ENCODE data around the gene BLMH. TPM values are rescaled to one million over a fixed set of nuclear protein-coding genes. Genes with fewer than 3 reads are reported as not detected.
A peak's percentile ranks its signal among the peaks of the same experiment; 100 is the strongest.

BLMH gene
- total RNA-seq, 2 donors from 2014 or later, result 38.3 to 54.7 TPM

GRCh38 chr17:30315106-30315505 lies 23.4 kb upstream of the BLMH start:
- ATAC-seq (no peak), DNase-seq (ENCODE audit: low spot score in 2 of 2) (no peak)
- Mint-ChIP-seq H3K9me3 (no peaks in the 10 kb centered on the region), H3K36me3 (no peaks in the 10 kb centered on the region), H3K27ac (no peak overlapping the region)

- Mint-ChIP-seq H3K36me3 (no peaks in the 10 kb centered on the region), H3K9me3 (no peaks in the 10 kb centered on the region), H3K27ac (no peak overlapping the region)
- DNase-seq (ENCODE audit: low spot score in 2 of 2) (no peak), ATAC-seq (no peak)
Measured at GRCh38 chr17:30314474-30314873, 22.7 kb upstream of the BLMH start.

GRCh38 chr17:30312226-30312625 lies 20.5 kb upstream of the BLMH start:
- H3K36me3 Mint-ChIP-seq, result no peaks in the 10 kb centered on the region
- DNase-seq (ENCODE audit: low spot score in 2 of 2) (no peak), ATAC-seq (no peak)
- no peak overlapping the region for H3K27ac Mint-ChIP-seq
- H3K9me3 Mint-ChIP-seq, result no peaks in the 10 kb centered on the region

- Mint-ChIP-seq H3K36me3 (no peaks in the 10 kb centered on the region), H3K9me3 (no peaks in the 10 kb centered on the region), H3K27ac (no peak overlapping the region)
- no peak for DNase-seq (ENCODE audit: low spot score in 2 of 2)
- no peak for ATAC-seq
Measured at GRCh38 chr17:30310562-30310961, 18.8 kb upstream of the BLMH start.

DNA sequence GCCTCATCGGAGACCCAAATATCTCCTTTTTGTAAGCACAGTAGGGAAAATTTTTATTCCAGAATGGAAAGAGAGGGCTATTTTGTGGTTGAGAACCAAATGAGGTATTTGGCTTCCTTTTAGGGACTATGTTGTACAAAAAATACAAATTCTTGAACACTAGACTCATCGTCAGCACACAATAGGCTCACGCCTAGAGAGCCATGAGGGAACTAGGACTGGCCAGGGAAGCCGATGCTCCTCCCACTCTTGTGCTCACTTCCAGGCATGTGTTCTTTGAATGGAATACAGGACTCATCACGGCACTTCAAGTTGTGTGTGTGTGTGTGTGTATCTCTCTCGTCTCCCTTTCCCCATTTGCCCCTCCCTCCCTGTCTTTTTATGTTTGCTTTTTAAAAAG lies 17.8 kb upstream of the BLMH start:
- no peak for ATAC-seq
- DNase-seq (ENCODE audit: low spot score in 2 of 2), result no peak
- H3K36me3 Mint-ChIP-seq, result no peaks in the 10 kb centered on the region

DNA sequence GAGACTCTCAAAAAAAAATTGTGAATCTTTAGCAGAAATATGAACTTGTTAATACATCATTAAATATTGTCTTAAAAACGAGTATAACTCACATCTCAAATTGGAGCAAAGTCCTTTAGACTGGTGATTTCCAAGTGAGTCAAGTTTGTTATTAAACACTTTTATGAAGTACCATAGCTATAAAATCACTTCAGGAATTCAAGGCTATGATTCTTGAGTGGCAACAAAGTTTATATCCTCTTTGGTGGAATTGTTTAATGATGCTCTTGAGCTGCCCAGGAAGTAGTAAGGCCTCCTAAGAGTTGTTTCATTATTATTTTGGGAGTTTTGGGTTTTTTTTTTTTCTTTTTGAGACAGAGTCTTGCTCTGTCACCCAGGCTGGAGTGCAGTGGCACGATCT lies 16.7 kb upstream of the BLMH start:
- ATAC-seq (no peak), DNase-seq (ENCODE audit: low spot score in 2 of 2) (no peak)
- no peaks in the 10 kb centered on the region for H3K36me3 Mint-ChIP-seq
- no peak overlapping the region for H3K27ac Mint-ChIP-seq
- no peaks in the 10 kb centered on the region for H3K9me3 Mint-ChIP-seq

More for the DNA sequence above, 17.8 kb upstream of the BLMH start:
- H3K9me3 Mint-ChIP-seq, result no peaks in the 10 kb centered on the region
- no peak overlapping the region for H3K27ac Mint-ChIP-seq

DNA sequence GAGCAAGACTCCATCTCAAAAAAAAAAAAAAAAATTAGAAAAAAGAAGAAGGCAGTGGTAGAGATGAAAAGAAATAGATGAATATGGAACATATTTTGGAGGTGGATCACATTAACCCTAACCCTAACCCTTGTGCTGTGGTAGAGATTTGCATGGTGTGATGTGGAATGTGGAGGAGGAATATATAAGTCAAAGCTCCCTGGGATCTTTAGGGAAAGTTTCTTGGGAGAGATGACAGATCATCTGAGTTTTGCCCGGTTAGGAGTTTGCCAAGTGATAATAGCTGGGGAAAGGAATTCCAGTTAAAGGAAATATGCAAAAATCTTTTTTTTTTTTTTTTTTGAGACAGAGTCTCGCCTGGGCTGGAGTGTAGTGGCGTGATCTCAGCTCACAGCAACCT lies 13.0 kb upstream of the BLMH start:
- Mint-ChIP-seq H3K27ac (no peak overlapping the region), H3K36me3 (no peaks in the 10 kb centered on the region), H3K9me3 (no peaks in the 10 kb centered on the region)
- DNase-seq (ENCODE audit: low spot score in 2 of 2), result no peak
- ATAC-seq, result no peak

DNA sequence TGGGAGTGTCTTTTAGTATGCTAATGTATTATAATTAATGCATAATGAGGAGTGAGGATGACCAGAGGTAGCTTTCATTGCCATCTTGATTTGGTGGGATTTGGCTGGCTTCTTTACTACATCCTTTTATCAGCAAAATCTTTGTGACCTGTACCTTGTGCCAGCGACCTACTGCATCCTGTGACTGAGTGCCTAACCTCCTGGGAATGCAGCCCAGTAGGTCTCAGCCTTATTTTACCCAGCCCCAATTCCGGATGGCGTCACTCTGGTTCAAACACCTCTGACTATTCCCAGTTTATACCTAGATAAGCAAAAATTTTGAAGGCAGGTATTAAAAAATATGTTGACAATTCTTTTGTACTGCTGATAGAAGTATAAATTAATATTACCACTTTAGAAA lies 10.5 kb upstream of the BLMH start:
- Mint-ChIP-seq H3K9me3 (no peaks in the 10 kb centered on the region), H3K36me3 (no peaks in the 10 kb centered on the region), H3K27ac (no peak overlapping the region)
- no peak for DNase-seq (ENCODE audit: low spot score in 2 of 2)
- ATAC-seq, result no peak

- no peaks in the 10 kb centered on the region for H3K36me3 Mint-ChIP-seq
- ATAC-seq (no peak), DNase-seq (ENCODE audit: low spot score in 2 of 2) (no peak)
- no peak overlapping the region for H3K27ac Mint-ChIP-seq
- H3K9me3 Mint-ChIP-seq, result no peaks in the 10 kb centered on the region
Measured at GRCh38 chr17:30300818-30301217, 9.1 kb upstream of the BLMH start.

DNA sequence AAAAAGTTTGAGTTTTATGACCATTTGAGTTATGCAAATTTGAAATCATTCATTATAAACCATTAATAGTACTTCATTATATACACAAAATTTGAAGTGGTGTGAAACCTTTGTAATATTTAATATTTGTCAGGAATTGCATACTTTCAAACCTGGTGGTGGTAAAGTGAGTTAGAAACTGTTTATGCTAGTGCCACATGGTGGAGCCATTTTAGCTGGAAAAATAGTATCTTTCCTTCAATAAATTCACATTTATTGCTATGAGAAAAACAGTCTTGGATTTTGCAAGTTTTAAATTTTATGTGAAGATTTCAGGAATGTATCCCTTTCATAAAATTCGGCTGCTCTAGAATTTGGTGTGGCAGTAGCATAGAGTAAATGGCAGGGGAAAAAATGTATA lies 7.3 kb upstream of the BLMH start:
- no peaks in the 10 kb centered on the region for H3K9me3 Mint-ChIP-seq
- H3K36me3 Mint-ChIP-seq, result no peaks in the 10 kb centered on the region
- DNase-seq (ENCODE audit: low spot score in 2 of 2) (no peak), ATAC-seq (no peak)
- no peak overlapping the region for H3K27ac Mint-ChIP-seq

- Mint-ChIP-seq H3K27ac (no peak overlapping the region), H3K36me3 (no peaks in the 10 kb centered on the region), H3K9me3 (no peaks in the 10 kb centered on the region)
- ATAC-seq, result no peak
- DNase-seq (ENCODE audit: low spot score in 2 of 2), result no peak
Measured at GRCh38 chr17:30297715-30298114, 6.0 kb upstream of the BLMH start.

GRCh38 chr17:30296499-30297080 lies 4.8 kb upstream of the BLMH start:
- Mint-ChIP-seq H3K9me3 (no peaks in the 10 kb centered on the region), H3K36me3 (no peaks in the 10 kb centered on the region), H3K27ac (no peak overlapping the region)
- DNase-seq (ENCODE audit: low spot score in 2 of 2) (no peak), ATAC-seq (no peak)

- peaks cover 9% of the 10 kb centered on the region in 2 donors for H3K36me3 Mint-ChIP-seq
- H3K27ac Mint-ChIP-seq, result peak overlapping the region in 1 of 2 donors; percentile 90
- ATAC-seq (peak in 1 of 2 donors; percentile 9), DNase-seq (ENCODE audit: low spot score in 2 of 2) (no peak)
- H3K9me3 Mint-ChIP-seq, result no peaks in the 10 kb centered on the region
Measured at GRCh38 chr17:30292286-30292858, 628 bp upstream of the BLMH start.

DNA sequence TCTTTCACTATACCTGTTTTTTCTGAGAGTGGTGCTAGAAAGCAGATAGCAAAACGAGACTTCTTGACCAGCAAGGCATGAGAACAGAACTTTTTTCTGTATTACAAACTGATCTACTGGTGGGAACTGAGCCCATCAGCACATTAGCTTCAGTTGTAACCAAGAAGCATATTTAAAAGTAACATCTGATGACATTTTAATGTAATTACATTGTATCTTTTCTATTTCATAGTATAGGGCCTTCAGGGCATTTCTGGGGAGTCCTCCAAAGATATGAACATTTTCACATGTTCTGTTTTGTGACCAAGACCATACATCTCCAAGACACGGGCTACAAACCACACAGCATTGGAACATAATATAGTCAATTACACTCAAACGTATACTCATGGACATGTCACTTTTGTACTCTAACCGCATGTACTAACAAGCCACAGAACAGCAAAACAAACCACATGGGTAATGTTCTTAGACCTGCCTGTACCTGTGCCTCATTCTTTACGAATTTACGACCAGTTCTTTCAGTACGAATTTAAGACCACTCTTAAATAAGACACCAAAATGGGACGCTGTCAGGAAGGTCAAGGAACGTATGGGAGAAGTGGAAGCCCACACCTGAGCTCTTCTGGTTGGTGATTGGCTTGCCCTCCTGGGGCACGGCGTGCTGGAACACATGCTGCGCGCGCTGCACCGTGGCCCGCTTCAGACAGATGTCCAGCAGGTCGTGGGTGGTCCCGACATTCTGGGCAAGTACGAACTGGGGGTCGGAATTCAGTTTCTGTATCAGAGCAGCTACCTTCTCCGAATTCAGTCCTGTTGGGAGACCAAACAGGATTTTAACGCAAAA lies 825 bp downstream of the BLMH start:
- Mint-ChIP-seq H3K36me3 (peaks cover 14 to 16% of the 10 kb centered on the region in 2 donors), H3K27ac (peak overlapping the region; percentile 90 to 97), H3K9me3 (no peaks in the 10 kb centered on the region)
- DNase-seq (ENCODE audit: low spot score in 2 of 2) (peak; percentile 42 to 62), ATAC-seq (peak; percentile 79 to 82)

DNA sequence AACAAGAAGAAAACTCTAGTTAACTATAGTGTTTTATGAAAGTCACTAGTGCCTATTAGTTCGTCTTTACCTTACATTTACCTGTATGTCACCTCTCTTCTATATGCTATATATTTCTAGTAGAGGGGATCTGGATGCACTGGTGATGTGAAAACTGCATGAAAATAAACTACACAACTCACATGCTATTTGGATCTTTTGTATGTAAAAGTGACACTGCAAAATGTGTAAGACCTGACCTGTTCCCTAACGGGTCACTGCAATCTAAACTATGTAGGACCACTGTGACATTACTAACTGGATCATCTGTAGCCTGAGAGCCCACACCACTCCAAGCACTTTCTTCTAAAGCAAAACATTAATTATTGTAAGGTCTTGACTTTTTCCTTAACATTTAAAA lies 1.7 kb downstream of the BLMH start:
- no peak for DNase-seq (ENCODE audit: low spot score in 2 of 2)
- peak overlapping the region in 1 of 2 donors; percentile 90 for H3K27ac Mint-ChIP-seq
- no peak for ATAC-seq
- H3K36me3 Mint-ChIP-seq, result peaks cover 14 to 16% of the 10 kb centered on the region in 2 donors
- no peaks in the 10 kb centered on the region for H3K9me3 Mint-ChIP-seq

- no peaks in the 10 kb centered on the region for H3K9me3 Mint-ChIP-seq
- no peak for ATAC-seq
- DNase-seq (ENCODE audit: low spot score in 2 of 2), result no peak
- H3K27ac Mint-ChIP-seq, result no peak overlapping the region
- H3K36me3 Mint-ChIP-seq, result peaks cover 6% of the 10 kb centered on the region in 2 donors
Measured at GRCh38 chr17:30279156-30279555, 12.6 kb downstream of the BLMH start.

DNA sequence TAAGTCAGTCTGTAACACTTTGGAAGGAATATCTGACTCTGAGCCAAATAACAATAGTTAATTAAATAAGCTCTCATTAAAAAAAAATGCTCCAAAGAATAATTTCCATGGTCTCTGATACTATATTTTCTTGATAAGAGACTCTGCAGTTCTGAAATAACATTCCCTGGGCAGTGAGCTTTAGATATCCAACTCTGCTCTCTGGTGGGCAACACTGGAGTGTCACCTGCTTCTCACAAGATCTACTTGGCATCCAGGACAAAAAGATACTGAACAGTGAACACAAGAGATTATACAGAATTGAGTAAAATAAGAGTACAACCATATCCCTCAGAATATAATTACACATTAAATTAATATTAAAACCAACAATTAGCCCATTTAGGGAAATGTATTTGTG lies 13.7 kb downstream of the BLMH start:
- H3K36me3 Mint-ChIP-seq, result peaks cover 6 to 17% of the 10 kb centered on the region in 2 donors

DNA sequence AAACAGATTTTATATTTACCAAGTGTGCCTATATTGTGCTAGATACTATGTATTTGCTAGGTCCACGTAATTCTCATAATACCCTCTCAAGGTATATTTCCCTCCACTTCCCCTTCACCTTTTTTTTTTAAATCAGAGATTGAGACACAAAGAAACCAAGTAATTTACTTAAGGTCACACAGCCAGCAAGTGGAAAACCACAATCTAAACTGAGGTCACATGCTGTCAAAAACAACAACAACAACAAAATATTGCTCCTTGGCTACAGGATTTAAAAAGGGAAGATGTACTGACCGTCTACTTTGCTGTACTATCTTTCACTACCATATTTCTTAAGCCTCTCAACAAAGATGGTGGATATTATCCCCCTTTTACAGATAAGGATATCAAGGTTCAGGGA lies 15.8 kb downstream of the BLMH start:
- peaks cover 17 to 27% of the 10 kb centered on the region in 2 donors for H3K36me3 Mint-ChIP-seq
- ATAC-seq (no peak), DNase-seq (ENCODE audit: low spot score in 2 of 2) (no peak)
- H3K27ac Mint-ChIP-seq, result peak overlapping the region in 1 of 2 donors; percentile 51
- H3K9me3 Mint-ChIP-seq, result no peaks in the 10 kb centered on the region

More for the DNA sequence above, 13.7 kb downstream of the BLMH start:
- DNase-seq (ENCODE audit: low spot score in 2 of 2), result no peak
- Mint-ChIP-seq H3K9me3 (no peaks in the 10 kb centered on the region), H3K27ac (no peak overlapping the region)
- ATAC-seq, result no peak
